Middle frontal gyrus (tissue), 1 donor: ENCODE measurements around the gene CYB5A.

Experiments
- DNase-seq: peaks from one replicate; pipeline ENCODE4 v3.0.0-alpha.2; 2015; ENCODE audit warnings: low spot score; ENCODE audit errors: extremely low spot score

CYB5A gene

GRCh38 chr18:74278058-74278457 is 13.7 kb downstream of the CYB5A start:
- DNase-seq: no peak

GRCh38 chr18:74277296-74277695 is 14.5 kb downstream of the CYB5A start:
- DNase-seq: no peak

DNA sequence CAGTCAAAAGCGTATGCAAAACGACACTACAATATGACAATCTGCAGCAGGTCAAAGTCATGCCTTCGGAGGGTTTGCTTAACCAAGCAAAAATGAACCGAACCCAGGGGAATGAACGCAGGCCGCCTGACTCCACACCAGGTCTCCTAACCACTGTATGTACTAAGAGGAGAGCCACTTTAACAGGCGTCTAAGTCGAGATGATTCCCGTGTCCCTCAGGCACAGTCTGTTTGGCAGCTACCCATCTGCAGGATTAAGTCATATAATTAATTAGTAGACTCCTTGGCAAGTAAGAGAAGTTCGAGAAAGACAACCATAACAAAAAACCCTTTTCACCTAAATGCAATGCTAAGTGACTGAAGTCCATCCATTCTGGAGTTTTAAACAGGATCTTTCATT is 15.2 kb downstream of the CYB5A start:
- no peak for DNase-seq

DNA sequence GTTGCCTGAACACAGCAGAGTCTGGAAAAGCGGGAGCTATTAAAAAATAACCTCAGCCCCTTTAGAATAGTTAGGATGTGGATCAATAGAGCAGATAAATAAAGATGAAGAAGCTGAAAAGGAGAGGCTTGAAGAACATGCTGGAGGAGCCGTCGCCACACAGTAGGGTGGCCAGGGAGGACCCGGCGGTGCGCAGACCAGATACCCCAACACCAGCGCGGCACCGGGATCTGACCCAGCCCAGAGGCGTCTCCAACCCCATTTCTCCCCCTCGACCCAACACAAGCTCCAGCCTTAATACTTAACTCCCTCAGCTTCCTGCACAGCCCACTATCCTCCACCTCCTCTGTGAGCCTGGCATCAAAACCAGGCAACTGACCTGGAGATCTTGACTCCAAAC is 16.0 kb downstream of the CYB5A start:
- no peak for DNase-seq

- no peak for DNase-seq
These were observed 17.1 kb downstream of the CYB5A start for GRCh38 chr18:74274700-74275099.

DNA sequence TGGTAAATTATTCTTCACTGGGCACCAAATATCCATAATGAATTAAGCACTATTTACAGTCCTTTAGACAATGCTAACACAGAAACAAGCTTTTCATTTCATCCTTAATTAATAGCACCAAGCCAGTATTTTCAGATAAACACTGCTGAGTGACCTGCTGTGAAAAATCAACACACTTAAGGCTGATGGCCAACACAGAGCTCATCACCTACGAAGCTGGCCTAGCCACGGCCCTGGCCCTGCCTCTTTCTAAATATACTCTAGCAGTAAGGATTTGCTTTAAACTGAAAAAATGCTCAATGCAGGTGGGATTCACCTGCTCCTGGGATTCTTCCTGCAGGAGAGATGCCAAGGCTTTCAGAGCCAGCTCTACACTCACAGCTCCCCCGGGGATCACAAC is 18.4 kb downstream of the CYB5A start:
- DNase-seq: no peak

- no peak for DNase-seq
These were observed 20.1 kb downstream of the CYB5A start for GRCh38 chr18:74271635-74272034.

- no peak for DNase-seq
These were observed 22.7 kb downstream of the CYB5A start for GRCh38 chr18:74268933-74269620.

GRCh38 chr18:74268175-74268574 is 23.6 kb downstream of the CYB5A start:
- DNase-seq: no peak

DNA sequence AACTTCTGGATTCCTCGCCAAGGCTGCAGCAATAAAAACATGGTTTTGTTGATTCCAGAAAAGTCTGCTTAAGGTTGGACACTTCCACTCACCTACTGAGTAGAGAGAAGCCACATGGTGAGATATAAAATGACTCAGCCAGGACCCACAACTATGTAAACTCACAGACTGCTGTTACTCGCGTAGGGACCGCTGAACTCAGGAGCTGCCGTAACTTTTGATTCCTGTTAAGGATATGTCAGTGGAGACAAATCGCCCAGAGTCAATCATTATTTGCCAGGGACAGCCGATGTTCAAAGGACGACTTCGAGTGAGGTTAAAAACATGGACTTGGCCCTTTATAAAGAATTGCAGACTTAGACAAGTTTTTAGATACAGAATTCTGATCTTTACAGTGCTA is 25.6 kb downstream of the CYB5A start:
- no peak for DNase-seq

- no peak for DNase-seq
These were observed 26.1 kb downstream of the CYB5A start for GRCh38 chr18:74265546-74266098.

DNA sequence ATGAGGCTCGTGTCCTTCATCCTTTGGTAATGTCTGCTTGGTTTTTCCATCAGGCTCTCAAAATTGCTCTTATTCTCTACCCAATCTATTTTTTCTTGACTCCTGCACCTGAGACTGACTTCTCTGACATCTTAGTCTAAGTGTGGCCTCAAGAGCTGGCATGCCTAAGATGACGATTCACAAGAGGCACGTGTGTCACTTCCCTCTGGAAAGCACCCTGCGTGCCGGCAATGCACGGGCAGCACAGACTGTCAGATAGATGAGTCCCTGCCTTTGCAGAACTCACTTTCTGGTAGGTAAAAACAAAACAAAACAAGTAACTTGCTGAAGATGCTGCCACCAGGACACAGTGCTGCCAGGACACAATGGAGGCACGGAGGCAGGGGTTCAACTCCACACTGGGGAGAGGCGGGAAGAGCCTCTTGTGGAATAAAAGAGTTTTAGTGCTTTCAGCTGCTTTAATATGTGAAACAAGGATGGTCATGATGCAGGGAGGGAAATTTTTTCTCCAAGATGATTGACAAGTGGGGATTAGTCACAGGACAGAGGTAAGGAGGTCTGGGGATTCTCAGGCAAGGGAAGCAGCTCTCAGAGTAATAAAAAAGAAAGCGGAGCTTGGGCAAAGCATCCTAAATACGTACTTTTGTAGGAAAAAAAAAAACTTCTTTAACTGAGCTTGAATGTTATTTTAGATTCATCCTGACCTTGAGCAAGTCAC is 27.3 kb downstream of the CYB5A start:
- no peak for DNase-seq

- DNase-seq: no peak
These were observed 30.6 kb downstream of the CYB5A start for GRCh38 chr18:74261053-74261713.

DNA sequence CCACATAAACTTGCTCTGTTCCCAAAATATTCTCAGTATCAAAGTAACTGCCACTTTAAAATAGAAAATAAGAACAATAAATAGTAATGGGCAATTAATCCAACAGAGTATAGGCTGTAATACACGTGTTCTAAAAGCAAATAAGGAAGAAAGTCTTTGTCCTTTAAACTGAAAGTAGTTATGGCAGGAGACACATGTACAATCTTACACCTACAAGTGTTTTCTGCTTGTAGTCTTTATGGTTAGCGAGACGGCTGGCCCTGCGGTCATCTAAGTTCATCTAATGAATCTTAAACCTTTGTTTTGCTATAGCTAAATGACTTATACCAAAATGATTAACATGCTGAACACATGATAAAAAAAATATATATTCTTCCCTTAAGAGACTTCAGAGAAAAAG is 32.4 kb downstream of the CYB5A start:
- no peak for DNase-seq

- DNase-seq: no peak
These were observed 34.7 kb downstream of the CYB5A start for GRCh38 chr18:74257083-74257482.

DNA sequence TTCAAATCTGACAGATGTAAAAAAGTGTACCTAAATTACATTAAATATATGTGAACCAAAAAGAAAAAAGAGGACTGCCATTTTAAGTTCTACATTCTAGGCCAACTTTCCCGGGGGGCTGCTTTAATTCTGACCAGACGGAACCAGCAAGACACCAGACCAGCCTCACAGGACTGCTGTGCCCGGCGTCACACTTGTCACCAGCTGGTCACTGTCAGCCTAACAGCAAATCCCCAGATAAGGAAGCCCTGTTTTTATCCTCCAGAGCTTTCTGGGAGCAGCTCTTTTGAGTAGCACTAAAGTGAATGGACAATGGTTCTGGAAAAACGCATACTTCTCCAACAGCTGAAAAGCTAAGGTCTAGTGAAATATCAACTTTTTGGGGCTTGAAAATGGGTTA is 35.6 kb downstream of the CYB5A start:
- DNase-seq: no peak

GRCh38 chr18:74255131-74255616 is 36.6 kb downstream of the CYB5A start:
- no peak for DNase-seq

GRCh38 chr18:74252039-74252395 is 39.7 kb downstream of the CYB5A start:
- DNase-seq: no peak

GRCh38 chr18:74251297-74252038 is 40.3 kb downstream of the CYB5A start:
- no peak for DNase-seq

DNA sequence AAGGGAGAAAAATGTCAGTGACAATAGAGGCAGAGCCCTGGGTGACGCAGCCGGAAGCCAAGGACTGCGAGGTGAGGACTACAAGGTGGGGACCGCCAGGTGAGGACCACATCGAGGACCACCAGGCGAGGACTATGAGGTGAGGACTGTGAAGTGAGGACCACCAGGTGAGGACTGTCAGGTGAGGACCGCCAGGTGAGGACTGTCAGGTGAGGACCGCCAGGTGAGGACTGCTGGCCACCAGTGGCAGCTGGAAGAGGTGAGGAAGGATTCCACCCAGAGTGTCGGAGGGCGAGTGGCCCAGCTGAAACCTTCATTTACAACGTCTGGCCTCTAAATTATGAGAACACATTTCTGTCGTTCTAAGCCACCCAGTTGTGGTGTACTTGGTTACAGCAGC is 41.6 kb downstream of the CYB5A start:
- DNase-seq: no peak

DNA sequence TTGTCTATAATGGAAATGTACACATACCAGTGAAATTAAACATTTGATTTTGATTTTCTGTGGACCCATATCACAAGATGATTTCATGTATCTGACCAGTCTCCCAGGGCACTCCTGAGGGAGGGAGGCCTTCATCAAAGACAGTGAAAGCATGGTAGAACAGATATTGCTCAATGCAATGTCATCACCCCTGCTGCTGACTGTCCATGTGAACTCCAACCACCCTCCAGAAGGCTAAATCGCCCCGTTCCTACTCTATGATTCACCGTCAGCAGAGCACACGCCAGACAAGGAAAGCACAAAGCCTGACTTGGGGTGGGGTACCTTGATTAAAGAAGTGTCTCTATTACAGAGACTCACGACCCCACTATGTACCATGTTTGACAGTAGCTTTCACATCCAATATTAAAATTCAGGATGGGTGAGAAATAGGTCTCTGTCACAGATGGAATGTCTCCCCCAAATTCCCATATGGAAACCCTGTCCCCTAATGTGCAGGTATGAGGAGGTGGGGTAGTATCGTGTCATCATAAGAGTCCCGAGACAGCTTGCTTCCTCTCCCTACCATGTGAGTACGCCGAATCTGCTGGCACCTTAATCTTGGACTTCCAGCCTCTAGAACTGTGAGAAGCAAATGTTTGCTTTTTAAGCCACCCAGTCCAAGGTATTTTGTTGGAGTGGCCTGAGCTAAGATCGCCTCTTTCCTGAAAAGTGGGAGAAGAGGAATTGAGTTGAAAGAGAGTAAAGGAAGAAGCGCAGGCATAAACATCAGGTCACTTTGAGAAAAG is 42.4 kb downstream of the CYB5A start:
- no peak for DNase-seq
